Loucy (cell line): ENCODE data around the gene ARL2BP.

Experiments
- H2AFZ ChIP-seq: fragments of 200-600 bp; sonication (generic); 2 replicates; pipeline ENCODE4 v1.6.0; 2016; ENCODE audit warnings: antibody characterized with exemption, mild to moderate bottlenecking, low read length, moderate library complexity
- H3F3A ChIP-seq: fragments of 200-600 bp; 2 replicates; pipeline ENCODE4 v1.6.0; 2016; ENCODE audit warnings: antibody characterized with exemption, low read depth, mild to moderate bottlenecking
- H3K27me3 ChIP-seq: fragments of 200-600 bp; sonication (generic); 2 replicates; pipeline ENCODE4 v1.6.1; 2014; ENCODE audit warnings: low read length, mild to moderate bottlenecking; ENCODE audit not compliant: insufficient read depth, poor library complexity, severe bottlenecking
- H3K36me3 ChIP-seq: fragments of 200-600 bp; sonication (generic); 2 replicates; pipeline ENCODE4 v1.6.1; 2016; ENCODE audit warnings: low read length; ENCODE audit not compliant: insufficient read depth
- H3K4me1 ChIP-seq: fragments of 200-600 bp; sonication (generic); 2 replicates; pipeline ENCODE4 v1.5.1; 2014; ENCODE audit warnings: low read length, mild to moderate bottlenecking; ENCODE audit not compliant: insufficient read depth, poor library complexity, severe bottlenecking
- H3K4me2 ChIP-seq: fragments of 200-600 bp; sonication (generic); 2 replicates; pipeline ENCODE4 v1.6.0; 2014; ENCODE audit warnings: antibody characterized with exemption, low read length, low read depth, mild to moderate bottlenecking; ENCODE audit not compliant: poor library complexity, severe bottlenecking
- H3K4me3 ChIP-seq: fragments of 200-600 bp; sonication (generic); 2 replicates; pipeline ENCODE4 v1.5.1; 2014; ENCODE audit warnings: low read length, mild to moderate bottlenecking, mixed read lengths; ENCODE audit not compliant: poor library complexity, severe bottlenecking
- H3K79me2 ChIP-seq: fragments of 200-600 bp; sonication (generic); 2 replicates; pipeline ENCODE4 v1.6.1; 2014; ENCODE audit warnings: low read length; ENCODE audit not compliant: insufficient read depth
- H3K9ac ChIP-seq: fragments of 200-600 bp; sonication (generic); 2 replicates; pipeline ENCODE4 v1.6.0; 2014; ENCODE audit warnings: mild to moderate bottlenecking, low read depth, low read length, moderate library complexity; ENCODE audit not compliant: poor library complexity, severe bottlenecking
- H3K9me2 ChIP-seq: fragments of 200-600 bp; sonication (generic); replicated peaks from 2 replicates; pipeline ENCODE4 v1.6.1; 2016; ENCODE audit warnings: low read depth, low read length, mixed read lengths
- H3K9me3 ChIP-seq: fragments of 200-600 bp; sonication (generic); 2 replicates; pipeline ENCODE4 v1.6.1; 2014; ENCODE audit warnings: mild to moderate bottlenecking, antibody characterized with exemption, low read length, low read depth; ENCODE audit not compliant: insufficient read depth
- H4K20me1 ChIP-seq: fragments of 200-600 bp; sonication (generic); 2 replicates; pipeline ENCODE4 v1.6.0; 2014; ENCODE audit warnings: antibody characterized with exemption, low read length, mild to moderate bottlenecking; ENCODE audit not compliant: insufficient read depth, poor library complexity, severe bottlenecking
- CTCF ChIP-seq: fragments of 200-600 bp; sonication (generic); conservative IDR thresholded peaks from 2 replicates; pipeline ENCODE4 v1.5.1; 2014; ENCODE audit warnings: mild to moderate bottlenecking, antibody characterized with exemption, low read length
- EZH2phosphoT487 ChIP-seq: fragments of 200-600 bp; IDR thresholded peaks from 2 replicates; pipeline ENCODE4 v1.6.1; 2018; ENCODE audit warnings: antibody characterized with exemption, mild to moderate bottlenecking, moderate library complexity, borderline replicate concordance

ARL2BP gene

GRCh38 chr16:57301126-57301817, 56.2 kb downstream of the ARL2BP start:
- H4K20me1 ChIP-seq = no peaks in the 10 kb centered on the region
- H3K9me3 ChIP-seq = no peaks in the 10 kb centered on the region
- no peaks in the 10 kb centered on the region for H3K79me2 ChIP-seq
- H3K4me2 ChIP-seq = peak overlapping the region; percentile 65
- H3K27me3 ChIP-seq = no peaks in the 10 kb centered on the region
- TF ChIP-seq CTCF = no peak
- no peak for TF ChIP-seq EZH2phosphoT487
- no peak overlapping the region for H2AFZ ChIP-seq
- peaks cover 12% of the 10 kb centered on the region for H3K4me1 ChIP-seq
- no peaks in the 10 kb centered on the region for H3K9me2 ChIP-seq
- peak overlapping the region; percentile 55 for H3K9ac ChIP-seq
- H3K36me3 ChIP-seq = no peaks in the 10 kb centered on the region
- peak overlapping the region; percentile 64 for H3K4me3 ChIP-seq
- H3F3A ChIP-seq = peaks cover 12% of the 10 kb centered on the region
